ENCODE data around the gene ATRNL1.

Gene ATRNL1

DNA sequence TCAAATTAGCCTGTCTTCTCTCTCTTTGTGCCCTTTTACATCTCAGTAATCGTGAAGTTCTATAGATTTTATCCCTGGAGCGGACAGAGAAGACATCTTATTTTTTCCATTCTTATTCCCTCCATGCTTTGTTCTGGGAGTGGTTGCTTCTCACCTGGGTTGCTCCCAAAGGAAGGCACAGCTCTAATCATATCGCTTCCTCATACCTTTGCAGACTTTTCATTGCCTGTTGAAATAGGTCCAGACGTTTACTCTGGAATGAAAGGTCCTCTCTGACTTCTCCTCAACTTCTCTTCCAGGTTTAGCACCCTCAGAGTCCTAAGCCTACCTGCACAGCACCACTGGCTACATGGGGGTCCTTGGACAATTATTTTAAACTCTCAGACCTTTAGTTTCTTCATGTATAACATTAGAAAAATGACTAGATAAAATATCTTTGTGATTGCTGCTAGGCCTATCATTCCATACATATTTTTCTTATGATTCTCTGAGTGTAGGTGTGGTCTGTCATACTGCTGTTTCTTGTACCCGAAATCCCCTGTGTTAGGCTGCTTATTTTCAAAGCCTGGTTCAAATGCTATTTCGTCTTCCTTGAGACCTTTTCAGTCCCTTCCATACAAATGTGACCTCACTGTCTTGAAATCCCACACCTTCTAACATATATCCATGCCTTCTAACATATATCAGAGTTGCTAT is 761.7 kb downstream of the ATRNL1 start:
- Histone ChIP-seq H3K9me3 (no peaks in the 10 kb centered on the region), H3K4me1 (ENCODE audit: control insufficient read depth in 1 of 2, insufficient read depth in 1 of 2, low read depth in 1 of 2, low read length in 1 of 2) (no peaks in the 10 kb centered on the region), H3K4me3 (ENCODE audit: low read depth in 1 of 2, low read length in 1 of 2) (no peak overlapping the region), H3K27ac (no peak overlapping the region), H3K27me3 (no peaks in the 10 kb centered on the region), H3K36me3 (no peaks in the 10 kb centered on the region)
- TF ChIP-seq, protein P1, sequence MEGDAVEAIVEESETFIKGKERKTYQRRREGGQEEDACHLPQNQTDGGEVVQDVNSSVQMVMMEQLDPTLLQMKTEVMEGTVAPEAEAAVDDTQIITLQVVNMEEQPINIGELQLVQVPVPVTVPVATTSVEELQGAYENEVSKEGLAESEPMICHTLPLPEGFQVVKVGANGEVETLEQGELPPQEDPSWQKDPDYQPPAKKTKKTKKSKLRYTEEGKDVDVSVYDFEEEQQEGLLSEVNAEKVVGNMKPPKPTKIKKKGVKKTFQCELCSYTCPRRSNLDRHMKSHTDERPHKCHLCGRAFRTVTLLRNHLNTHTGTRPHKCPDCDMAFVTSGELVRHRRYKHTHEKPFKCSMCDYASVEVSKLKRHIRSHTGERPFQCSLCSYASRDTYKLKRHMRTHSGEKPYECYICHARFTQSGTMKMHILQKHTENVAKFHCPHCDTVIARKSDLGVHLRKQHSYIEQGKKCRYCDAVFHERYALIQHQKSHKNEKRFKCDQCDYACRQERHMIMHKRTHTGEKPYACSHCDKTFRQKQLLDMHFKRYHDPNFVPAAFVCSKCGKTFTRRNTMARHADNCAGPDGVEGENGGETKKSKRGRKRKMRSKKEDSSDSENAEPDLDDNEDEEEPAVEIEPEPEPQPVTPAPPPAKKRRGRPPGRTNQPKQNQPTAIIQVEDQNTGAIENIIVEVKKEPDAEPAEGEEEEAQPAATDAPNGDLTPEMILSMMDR (IDR thresholded peaks at IDR 0.05): no peak

DNA sequence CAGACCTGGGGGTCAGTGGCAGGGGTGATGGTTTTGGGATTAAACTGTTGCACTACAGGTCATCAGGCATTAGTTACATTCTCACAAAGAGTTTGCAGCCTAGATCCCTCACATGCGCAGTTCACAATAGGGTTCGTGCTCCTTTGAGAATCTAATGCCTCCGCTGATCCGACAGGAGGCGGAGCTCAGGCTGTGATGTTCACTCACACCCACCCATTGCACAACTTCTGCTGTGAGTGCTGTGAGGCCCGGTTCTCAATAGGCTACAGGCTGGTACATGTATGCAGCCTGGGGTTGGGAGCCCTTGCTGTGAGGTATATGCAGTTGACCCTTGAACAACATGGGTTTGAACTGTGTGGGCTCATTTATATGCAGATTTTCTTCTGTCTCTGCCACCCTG is 763.4 kb downstream of the ATRNL1 start:
- H3K4me3 ChIP-seq (ENCODE audit: low read depth in 1 of 2, low read length in 1 of 2): no peak overlapping the region
- no peaks in the 10 kb centered on the region for H3K4me1 ChIP-seq (ENCODE audit: control insufficient read depth in 1 of 2, insufficient read depth in 1 of 2, low read depth in 1 of 2, low read length in 1 of 2)
- TF ChIP-seq, protein P1 (IDR thresholded peaks at IDR 0.05): no peak
- H3K9me3 ChIP-seq: no peaks in the 10 kb centered on the region
- no peaks in the 10 kb centered on the region for H3K36me3 ChIP-seq
- no peaks in the 10 kb centered on the region for H3K27me3 ChIP-seq
- H3K27ac ChIP-seq: no peak overlapping the region

DNA sequence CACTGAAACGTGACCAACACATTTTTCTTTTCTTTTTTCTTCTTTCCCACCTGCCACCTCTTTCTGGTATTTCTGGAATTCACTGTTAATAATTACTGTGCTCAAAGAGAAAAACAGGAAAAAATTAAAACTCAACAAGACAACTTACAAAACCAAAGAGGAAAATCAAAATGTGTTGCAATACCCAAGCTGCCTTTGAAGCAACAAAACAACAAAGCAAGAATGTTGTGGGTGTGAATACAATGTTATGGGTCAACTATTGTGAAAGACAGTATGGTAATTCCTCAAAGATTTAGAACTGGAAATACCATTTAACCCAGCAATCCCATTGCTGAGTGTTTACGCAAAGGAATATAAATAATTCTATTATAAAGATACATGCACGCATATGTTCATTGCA is 764.7 kb downstream of the ATRNL1 start:
- TF ChIP-seq, protein P1 (IDR thresholded peaks at IDR 0.05): no peak
- Histone ChIP-seq H3K4me3 (ENCODE audit: low read depth in 1 of 2, low read length in 1 of 2) (no peak overlapping the region), H3K36me3 (no peaks in the 10 kb centered on the region), H3K9me3 (no peaks in the 10 kb centered on the region), H3K27ac (no peak overlapping the region), H3K27me3 (no peaks in the 10 kb centered on the region), H3K4me1 (ENCODE audit: control insufficient read depth in 1 of 2, insufficient read depth in 1 of 2, low read depth in 1 of 2, low read length in 1 of 2) (no peaks in the 10 kb centered on the region)

DNA sequence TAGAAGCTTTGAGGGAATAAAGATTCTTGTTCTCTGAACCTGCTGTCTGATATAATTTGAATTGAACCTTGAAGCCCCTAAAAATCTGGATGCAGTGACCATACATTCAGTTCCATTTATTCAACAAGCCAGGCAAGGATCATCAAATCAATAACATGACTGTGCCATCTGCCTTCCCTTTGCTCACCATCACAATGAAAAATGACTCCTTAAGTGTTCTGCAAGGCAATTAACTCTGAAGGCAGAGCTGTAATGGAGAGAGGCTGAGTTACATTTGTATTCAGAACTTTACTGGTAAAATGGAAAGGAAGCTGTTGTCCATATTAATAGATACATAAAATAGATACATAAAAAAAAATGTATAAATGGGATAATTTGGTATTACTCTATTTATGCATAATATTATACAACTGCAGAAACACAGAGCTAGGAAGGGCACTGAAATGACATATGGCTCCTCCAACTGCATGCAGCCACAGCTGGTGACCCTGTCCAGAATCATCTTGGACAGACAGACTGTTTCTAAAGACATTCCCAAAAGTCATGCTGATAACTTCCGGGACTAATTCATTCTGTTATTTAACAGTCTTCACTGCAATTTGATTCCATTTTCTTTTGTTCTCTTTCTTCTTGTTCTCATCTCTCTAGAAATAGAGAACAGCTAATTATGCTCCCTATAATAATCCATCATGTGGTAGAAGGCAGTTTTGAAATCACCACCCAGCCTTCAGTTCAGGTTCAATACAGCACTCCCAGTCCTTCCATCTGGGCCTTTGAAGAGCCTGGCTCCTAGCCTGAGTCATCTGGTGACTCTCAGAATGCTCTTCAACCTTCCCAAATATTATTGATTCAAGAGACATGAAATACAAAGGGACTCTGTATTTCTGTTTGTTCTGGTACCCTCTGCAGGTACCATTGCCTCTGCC is 767.3 kb downstream of the ATRNL1 start:
- Histone ChIP-seq H3K4me3 (ENCODE audit: low read depth in 1 of 2, low read length in 1 of 2) (no peak overlapping the region), H3K4me1 (ENCODE audit: control insufficient read depth in 1 of 2, insufficient read depth in 1 of 2, low read depth in 1 of 2, low read length in 1 of 2) (no peaks in the 10 kb centered on the region), H3K27me3 (no peaks in the 10 kb centered on the region), H3K27ac (no peak overlapping the region), H3K9me3 (no peaks in the 10 kb centered on the region), H3K36me3 (no peaks in the 10 kb centered on the region)
- TF ChIP-seq, protein P1 (IDR thresholded peaks at IDR 0.05): no peak

DNA sequence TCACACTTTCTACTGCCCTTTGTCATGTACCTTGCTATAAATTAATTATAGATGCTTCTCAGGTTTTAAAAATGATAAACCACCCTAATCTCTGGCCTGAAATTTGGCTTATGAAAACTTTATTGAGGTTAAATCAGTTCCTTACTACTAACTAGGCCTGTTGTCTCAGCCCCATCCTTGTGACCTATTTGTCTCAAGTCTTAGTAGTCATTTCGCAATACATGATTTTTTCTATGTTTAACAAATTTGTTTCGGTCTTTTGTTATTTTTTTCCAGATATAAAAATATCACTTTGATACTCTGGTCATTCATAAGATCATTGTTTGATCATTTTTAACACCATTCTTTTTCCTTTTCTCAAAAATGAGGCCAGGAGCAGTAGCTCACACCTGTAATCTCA is 768.3 kb downstream of the ATRNL1 start:
- TF ChIP-seq, protein P1 (IDR thresholded peaks at IDR 0.05): no peak
- no peaks in the 10 kb centered on the region for H3K4me1 ChIP-seq (ENCODE audit: control insufficient read depth in 1 of 2, insufficient read depth in 1 of 2, low read depth in 1 of 2, low read length in 1 of 2)
- H3K4me3 ChIP-seq (ENCODE audit: low read depth in 1 of 2, low read length in 1 of 2): no peak overlapping the region
- no peak overlapping the region for H3K27ac ChIP-seq
- no peaks in the 10 kb centered on the region for H3K27me3 ChIP-seq
- H3K36me3 ChIP-seq: no peaks in the 10 kb centered on the region
- no peaks in the 10 kb centered on the region for H3K9me3 ChIP-seq
